M059J (cell line): ENCODE data around the gene ATP6V0D1. TPM values are rescaled to one million over a fixed set of nuclear protein-coding genes. Genes with fewer than 3 reads are reported as not detected.
"Not testable (repeated sequence)": the region's sequence is repeated elsewhere in the genome, so short reads cannot be mapped to it uniquely, and the experiment has no call there.

Experiments used
- DNase-seq: peaks from one replicate; pipeline ENCODE4 v3.0.0-alpha.2; 2012; ENCODE audit warnings: low read depth
- total RNA-seq: library from RNA; depleted of rRNA; stranded (reverse); fragments of >200 nt; shearing (Covaris generic); gene quantifications from 2 replicates; pipeline ENCODE4 v1.2.3, GENCODE V29; 2014; rRNA removed

ATP6V0D1 gene
- total RNA-seq = 156 and 160 TPM in 2 replicates

GRCh38 chr16:67480833-67481560 is at the start of gene ATP6V0D1:
ATP6V0D1 (minus strand) TSS chr16:67481157; CDS start chr16:67481086, 71 bp downstream.
- peak; percentile 96 for DNase-seq

- peak; percentile 82 for DNase-seq
Observed at GRCh38 chr16:67530013-67530939, 49.3 kb upstream of the ATP6V0D1 start.

GRCh38 chr16:67529582-67530012 is 48.6 kb upstream of the ATP6V0D1 start:
- DNase-seq = no peak

GRCh38 chr16:67528870-67529581 is 48.1 kb upstream of the ATP6V0D1 start:
- peak; percentile 72 for DNase-seq

GRCh38 chr16:67528222-67528869 is 47.4 kb upstream of the ATP6V0D1 start, which contains the start of gene RIPOR1:
RIPOR1 (plus strand) TSS chr16:67528829; CDS start chr16:67538447, 9,618 bp downstream.
- peak; percentile 53 for DNase-seq

GRCh38 chr16:67526149-67526791 is 45.3 kb upstream of the ATP6V0D1 start:
- DNase-seq = peak; percentile 85

GRCh38 chr16:67525176-67525860 is 44.4 kb upstream of the ATP6V0D1 start:
- DNase-seq = peak; percentile 59

- DNase-seq = peak; percentile 95
Observed at GRCh38 chr16:67521095-67521804, 40.3 kb upstream of the ATP6V0D1 start.

GRCh38 chr16:67519242-67519641 is 38.3 kb upstream of the ATP6V0D1 start:
- DNase-seq = no peak

- no peak for DNase-seq
Observed at GRCh38 chr16:67518676-67519075, 37.7 kb upstream of the ATP6V0D1 start.

GRCh38 chr16:67517661-67518423 is 36.9 kb upstream of the ATP6V0D1 start:
- no peak for DNase-seq

GRCh38 chr16:67517155-67517445 is 36.1 kb upstream of the ATP6V0D1 start:
- DNase-seq = no peak

GRCh38 chr16:67516296-67517154 is 35.6 kb upstream of the ATP6V0D1 start:
- DNase-seq = peak; percentile 80

GRCh38 chr16:67514382-67514828 is 33.4 kb upstream of the ATP6V0D1 start:
- DNase-seq = peak; percentile 84

GRCh38 chr16:67513892-67514291 is 32.9 kb upstream of the ATP6V0D1 start:
- not testable (repeated sequence) for DNase-seq

GRCh38 chr16:67509016-67509415 is 28.1 kb upstream of the ATP6V0D1 start:
- DNase-seq = no peak

GRCh38 chr16:67506468-67506867 is 25.5 kb upstream of the ATP6V0D1 start:
- no peak for DNase-seq
